Kidney (tissue), 14 donors: Measurements from ENCODE around the gene WDR64. TPM values are rescaled to one million over a fixed set of nuclear protein-coding genes. Genes with fewer than 3 reads are reported as not detected.
A peak's percentile ranks its signal among the peaks of the same experiment; 100 is the strongest.

Experiments used
- DNase-seq, 5 donors: peaks; one replicate each; pipeline ENCODE4 v3.0.0-alpha.2; 2013 to 2020
- FAIRE-seq: peaks from 2 replicates; lab custom pipeline; 2012; peaks lifted over from hg19 to GRCh38; lab: Jason Lieb, UNC
- H3K27ac ChIP-seq, 2 donors: one replicate each; pipeline ENCODE4 v1.7.0; 2013; ENCODE audit warnings: low read depth in 2 of 2, low read length in 2 of 2, inconsistent platforms in 1 of 2
- H3K27me3 ChIP-seq: one replicate; pipeline ENCODE4 v1.7.1; 2013; ENCODE audit warnings: low read length, inconsistent platforms; ENCODE audit not compliant: control insufficient read depth, insufficient read depth
- H3K36me3 ChIP-seq, 3 donors: one replicate each; pipeline versions ENCODE4 v1.7.0 to v1.7.1; 2013; ENCODE audit warnings: low read length in 3 of 3, control low read depth in 1 of 3, inconsistent platforms in 1 of 3; ENCODE audit not compliant: insufficient read depth in 3 of 3, control insufficient read depth in 2 of 3
- H3K4me1 ChIP-seq, 3 donors: one replicate each; pipeline versions ENCODE4 v1.7.0 to v1.7.1; 2013; ENCODE audit warnings: low read length in 3 of 3, inconsistent platforms in 1 of 3, low read depth in 1 of 3; ENCODE audit not compliant: control insufficient read depth in 2 of 3, insufficient read depth in 2 of 3
- H3K4me3 ChIP-seq, 3 donors: one replicate each; pipeline versions ENCODE4 v1.7.0 to v1.8.1; 2013; ENCODE audit warnings: low read length in 3 of 3, control low read depth in 1 of 3, inconsistent platforms in 1 of 3
- H3K9ac ChIP-seq, 3 donors: one replicate each; pipeline versions ENCODE4 v1.7.0 to v1.7.1; 2013; ENCODE audit warnings: low read length in 3 of 3, control low read depth in 1 of 3, inconsistent platforms in 1 of 3
- H3K9me3 ChIP-seq, 3 donors: one replicate each; pipeline versions ENCODE4 v1.7.0 to v1.7.1; 2013; ENCODE audit warnings: low read length in 3 of 3, control low read depth in 1 of 3, inconsistent platforms in 1 of 3; ENCODE audit not compliant: control insufficient read depth in 2 of 3, insufficient read depth in 1 of 3
- CTCF ChIP-seq: IDR thresholded peaks from 3 replicates; pipeline ENCODE4 v1.5.1; 2012; ENCODE audit warnings: mild to moderate bottlenecking, moderate library complexity, borderline replicate concordance; ENCODE audit not compliant: insufficient read depth; ENCODE audit errors: extremely low read depth
- intact Hi-C: fragments of 100-400 bp; cut with DNase I; formaldehyde crosslinking; loops from one replicate; pipeline ENCODE4 v1.11.1; 2022
- polyA plus RNA-seq: library from polyadenylated mRNA; stranded (reverse); fragments of 350-450 nt; fragmentation: Illumina TruSeq; extraction: RNeasy Lipid Tissue Mini Kit (QIAGEN cat#74804); gene quantifications from one replicate; pipeline ENCODE4 v1.2.3, GENCODE V29; 2014; ENCODE audit warnings: low read depth, low replicate concordance; ENCODE audit not compliant: insufficient read depth
- total RNA-seq: library from RNA; stranded (reverse); fragmentation: NEBNext Ultra II Directional; extraction: Animal tissue kit (Norgen Biotek cat#: 25700); gene quantifications from one replicate; pipeline ENCODE4 v1.2.1, GENCODE V29; 2021
- donor health status: control.
- donor health status: control.
- donor health status: control.
- donor health status: control.
- donor health status: control.
- donor health status: DM: yes; HTN: yes; CAD: no.
- donor health status: Normal renal cell carcinoma (clear cell type).

Gene WDR64
- total and polyA plus RNA-seq, 2 donors from 2014 or later = not detected

- FAIRE-seq (no peak), DNase-seq (no peak)
- Histone ChIP-seq H3K36me3 (no peaks in the 10 kb centered on the region), H3K4me3 (peak overlapping the region in 1 of 3 donors; percentile 7), H3K27me3 (no peaks in the 10 kb centered on the region), H3K9me3 (no peaks in the 10 kb centered on the region), H3K4me1 (peaks cover 0 to 3% (median 0%) of the 10 kb centered on the region in 3 donors), H3K9ac (no peak overlapping the region), H3K27ac (no peak overlapping the region)
- intact Hi-C loops = no loop called here
- TF ChIP-seq CTCF = no peak
Observed at GRCh38 chr1:241615043-241615974, 36.8 kb upstream of the WDR64 start.

GRCh38 chr1:241617426-241617825 is 34.7 kb upstream of the WDR64 start:
- Histone ChIP-seq H3K36me3 (no peaks in the 10 kb centered on the region), H3K4me3 (no peak overlapping the region), H3K4me1 (peaks cover 0 to 7% (median 3%) of the 10 kb centered on the region in 3 donors), H3K27ac (no peak overlapping the region), H3K9me3 (no peaks in the 10 kb centered on the region), H3K27me3 (no peaks in the 10 kb centered on the region), H3K9ac (no peak overlapping the region)
- no peak for TF ChIP-seq CTCF
- intact Hi-C loops = no loop called here
- DNase-seq (no peak), FAIRE-seq (no peak)

- Histone ChIP-seq H3K9ac (no peak overlapping the region), H3K36me3 (no peaks in the 10 kb centered on the region), H3K27ac (no peak overlapping the region), H3K9me3 (no peaks in the 10 kb centered on the region), H3K27me3 (no peaks in the 10 kb centered on the region), H3K4me1 (peaks cover 0 to 7% (median 0%) of the 10 kb centered on the region in 3 donors), H3K4me3 (no peak overlapping the region)
- intact Hi-C loops = loop anchor here (10.0 kb wide), 1 partner anchor 88 kb away; the partner anchor contains the start of gene KMO
- FAIRE-seq (no peak), DNase-seq (no peak)
- no peak for TF ChIP-seq CTCF
Observed at GRCh38 chr1:241622669-241623068, 29.4 kb upstream of the WDR64 start.
